Peyer's patch (tissue), 4 donors: ENCODE results near the gene SLC22A2. TPM values are rescaled to one million over a fixed set of nuclear protein-coding genes. Genes with fewer than 3 reads are reported as not detected.
"Not testable (repeated sequence)": the region's sequence is repeated elsewhere in the genome, so short reads cannot be mapped to it uniquely, and the experiment has no call there.

Experiments
- DNase-seq, 3 donors: peaks; one replicate each; pipeline ENCODE4 v3.0.0-alpha.2; 2017 to 2019
- H3K27ac ChIP-seq, 4 donors: fragments of 200-600 bp; sonication (generic); one replicate each; pipeline ENCODE4 v1.5.1; 2016 to 2019
- H3K27me3 ChIP-seq, 2 donors: fragments of 200-600 bp; sonication (generic); one replicate each; pipeline ENCODE4 v1.5.1; 2019
- H3K36me3 ChIP-seq, 3 donors: fragments of 200-600 bp; sonication (generic); one replicate each; pipeline ENCODE4 v1.5.1; 2016 to 2019
- H3K4me1 ChIP-seq, 4 donors: fragments of 200-600 bp; sonication (generic); one replicate each; pipeline ENCODE4 v1.5.1; 2016 to 2019
- H3K4me3 ChIP-seq, 4 donors: fragments of 200-600 bp; sonication (generic); 1 replicate in 3 of 4; 2 replicates in 1 of 4; pipeline ENCODE4 v1.5.1; 2016 to 2019; ENCODE audit warnings: mild to moderate bottlenecking in 1 of 4
- H3K9me3 ChIP-seq, 4 donors: fragments of 200-600 bp; sonication (generic); one replicate each; pipeline ENCODE4 v1.5.1; 2016 to 2019; ENCODE audit warnings: mild to moderate bottlenecking in 1 of 4
- CTCF ChIP-seq, 6 experiments: fragments of 450-650 bp in 4 of 6; fragments of 200-600 bp in 2 of 6; sonication (generic) in 1 of 6; IDR thresholded peaks; one replicate each; pipeline ENCODE4 v1.5.1; 2017 to 2019; ENCODE audit warnings: antibody characterized with exemption in 6 of 6, mild to moderate bottlenecking in 3 of 6, moderate library complexity in 1 of 6
- POLR2A ChIP-seq, 2 donors: fragments of 450-650 bp; IDR thresholded peaks; one replicate each; pipeline ENCODE4 v1.5.1; 2017; ENCODE audit warnings: antibody characterized with exemption in 2 of 2, mild to moderate bottlenecking in 2 of 2, moderate library complexity in 2 of 2
- total RNA-seq, 4 donors: library from RNA; depleted of rRNA; stranded (reverse); fragments of >200 nt; gene quantifications; one replicate each; pipeline ENCODE4 v1.1.0, GENCODE V29; 2016

Gene SLC22A2
- total RNA-seq, result not detected

GRCh38 chr6:160258346-160259142, at the start of gene SLC22A2:
Gene SLC22A2, minus strand, starts transcription at chr6:160258821. Its CDS starts 64 bp downstream, at chr6:160258757.
- Histone ChIP-seq H3K27ac (peak within 1 kb of the TSS in 1 of 4 donors; percentile 18), H3K4me1 (peaks cover 0 to 8% (median 0%) of the 10 kb centered on the region in 4 donors)

GRCh38 chr6:160305926-160306713, 47.5 kb upstream of the SLC22A2 start:
- H3K27me3 ChIP-seq, result no peaks in the 10 kb centered on the region
- no peak for TF ChIP-seq POLR2A (IDR thresholded peaks at IDR 0.05)
- no peak for TF ChIP-seq CTCF (IDR thresholded peaks at IDR 0.05)
- no peak overlapping the region for H3K27ac ChIP-seq
- DNase-seq, result no peak
- H3K36me3 ChIP-seq, result no peaks in the 10 kb centered on the region
- H3K4me1 ChIP-seq, result peaks cover 0 to 4% (median 0%) of the 10 kb centered on the region in 4 donors
- H3K9me3 ChIP-seq, result peaks cover 0 to 12% (median 0%) of the 10 kb centered on the region in 4 donors
- no peak overlapping the region for H3K4me3 ChIP-seq

More at GRCh38 chr6:160258346-160259142, at the start of gene SLC22A2:
- TF ChIP-seq POLR2A (IDR thresholded peaks at IDR 0.05) (no peak), CTCF (IDR thresholded peaks at IDR 0.05) (no peak)
- H3K27me3 ChIP-seq, result no peaks in the 10 kb centered on the region
- no peak within 1 kb of the TSS for H3K4me3 ChIP-seq
- H3K9me3 ChIP-seq, result no peaks in the 10 kb centered on the region
- DNase-seq, result no peak
- H3K36me3 ChIP-seq, result no peaks in the 10 kb centered on the region

- no peak for DNase-seq
- H3K27me3 ChIP-seq, result no peaks in the 10 kb centered on the region
- H3K4me3 ChIP-seq, result no peak overlapping the region
- no peaks in the 10 kb centered on the region for H3K36me3 ChIP-seq
- H3K27ac ChIP-seq, result no peak overlapping the region
- H3K9me3 ChIP-seq, result no peaks in the 10 kb centered on the region
- H3K4me1 ChIP-seq, result peaks cover 0 to 11% (median 2%) of the 10 kb centered on the region in 4 donors
- TF ChIP-seq CTCF (IDR thresholded peaks at IDR 0.05) (no peak), POLR2A (IDR thresholded peaks at IDR 0.05) (no peak)
Measured at GRCh38 chr6:160303806-160304205, 45.2 kb upstream of the SLC22A2 start.

DNA sequence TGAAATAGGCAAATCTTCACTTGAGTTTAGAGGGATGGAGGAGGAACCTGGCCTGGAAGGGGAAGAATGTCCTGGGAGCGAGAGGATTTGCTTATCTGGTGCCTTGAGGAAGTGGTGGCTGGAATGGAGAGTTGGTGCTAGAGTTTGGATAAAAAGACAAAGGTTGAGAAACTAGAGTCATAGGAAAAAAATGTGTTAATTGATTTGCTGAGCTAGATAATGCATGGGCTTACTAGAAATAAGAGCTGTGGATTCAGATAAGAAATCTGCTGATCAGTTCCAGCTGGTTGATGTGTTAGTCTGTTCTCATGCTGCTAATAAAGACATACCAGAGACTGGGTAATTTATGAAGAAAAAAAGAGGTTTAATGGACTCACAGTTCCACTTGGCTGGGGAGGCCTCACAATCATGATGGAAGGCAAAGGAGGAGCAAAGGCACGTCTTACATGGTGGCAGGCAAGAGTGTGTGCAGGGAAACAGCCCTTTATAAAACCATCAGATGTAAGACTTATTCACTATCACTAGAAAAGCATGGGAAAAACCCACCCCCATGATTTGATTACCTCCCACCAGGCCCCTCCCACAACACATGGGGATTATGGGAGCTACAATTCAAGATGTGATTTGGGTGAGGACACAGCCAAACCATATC, 43.9 kb upstream of the SLC22A2 start:
- H3K36me3 ChIP-seq, H3K4me3 ChIP-seq, H3K9me3 ChIP-seq, H3K27me3 ChIP-seq, DNase-seq: not testable (repeated sequence)
- H3K27ac ChIP-seq, result peak overlapping the region in 2 of 4 donors; percentile 25 to 45
- H3K4me1 ChIP-seq, result peaks cover 0 to 11% (median 2%) of the 10 kb centered on the region in 4 donors

GRCh38 chr6:160301339-160301738, 42.7 kb upstream of the SLC22A2 start:
- Histone ChIP-seq H3K4me1 (peaks cover 0 to 11% (median 2%) of the 10 kb centered on the region in 4 donors), H3K36me3 (no peaks in the 10 kb centered on the region), H3K27me3 (no peaks in the 10 kb centered on the region), H3K27ac (peak overlapping the region in 1 of 4 donors; percentile 92), H3K9me3 (no peaks in the 10 kb centered on the region), H3K4me3 (no peak overlapping the region)
- DNase-seq, result no peak
- TF ChIP-seq CTCF (IDR thresholded peaks at IDR 0.05), result no peak
- no peak for TF ChIP-seq POLR2A (IDR thresholded peaks at IDR 0.05)
